ENCODE data around the gene PARPBP. TPM values are rescaled to one million over a fixed set of nuclear protein-coding genes. Genes with fewer than 3 reads are reported as not detected.
"Not testable (repeated sequence)": the region's sequence is repeated elsewhere in the genome, so short reads cannot be mapped to it uniquely, and the experiment has no call there.

Gene PARPBP
- total RNA-seq, 2 experiments from 2014 or later = 26.1 to 26.2 TPM

DNA sequence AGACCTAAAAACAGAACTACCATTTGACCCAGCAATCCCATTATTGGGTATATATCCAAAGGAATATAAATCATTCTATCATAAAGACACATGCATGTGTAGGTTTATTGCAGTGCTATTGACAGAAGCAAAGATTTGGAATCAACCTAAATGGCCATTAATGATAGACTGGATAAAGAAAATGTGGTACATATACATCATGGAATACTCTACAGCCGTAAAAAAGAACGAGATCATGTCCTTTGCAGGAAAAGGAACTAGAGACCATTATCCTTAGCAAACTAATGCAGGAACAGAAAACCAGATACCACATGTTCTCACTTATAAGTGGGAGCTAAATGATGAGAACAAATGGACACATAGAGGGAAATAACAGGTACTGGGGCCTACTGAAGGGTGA, 11.5 kb downstream of the PARPBP start:
- H3K9me3 Mint-ChIP-seq; ATAC-seq; H3K4me1 Mint-ChIP-seq (ENCODE audit: low read depth); intact Hi-C loops (cut with micrococcal nuclease); H3K27ac Mint-ChIP-seq; DNase-seq; CTCF ChIA-PET; H3K27me3 Mint-ChIP-seq; H3K4me3 Mint-ChIP-seq; POLR2A ChIA-PET: not testable (repeated sequence)
- peaks cover 38% of the 10 kb centered on the region for H3K36me3 Mint-ChIP-seq (ENCODE audit: low read depth)

GRCh38 chr12:102137619-102138018, 17.6 kb downstream of the PARPBP start:
- DNase-seq; POLR2A ChIA-PET; CTCF ChIA-PET; H3K27me3 Mint-ChIP-seq; H3K4me1 Mint-ChIP-seq (ENCODE audit: low read depth); ATAC-seq; intact Hi-C loops (cut with micrococcal nuclease); H3K27ac Mint-ChIP-seq; H3K4me3 Mint-ChIP-seq: not testable (repeated sequence)
- H3K9me3 Mint-ChIP-seq = peaks cover 11% of the 10 kb centered on the region
- H3K36me3 Mint-ChIP-seq (ENCODE audit: low read depth) = peaks cover 46% of the 10 kb centered on the region

DNA sequence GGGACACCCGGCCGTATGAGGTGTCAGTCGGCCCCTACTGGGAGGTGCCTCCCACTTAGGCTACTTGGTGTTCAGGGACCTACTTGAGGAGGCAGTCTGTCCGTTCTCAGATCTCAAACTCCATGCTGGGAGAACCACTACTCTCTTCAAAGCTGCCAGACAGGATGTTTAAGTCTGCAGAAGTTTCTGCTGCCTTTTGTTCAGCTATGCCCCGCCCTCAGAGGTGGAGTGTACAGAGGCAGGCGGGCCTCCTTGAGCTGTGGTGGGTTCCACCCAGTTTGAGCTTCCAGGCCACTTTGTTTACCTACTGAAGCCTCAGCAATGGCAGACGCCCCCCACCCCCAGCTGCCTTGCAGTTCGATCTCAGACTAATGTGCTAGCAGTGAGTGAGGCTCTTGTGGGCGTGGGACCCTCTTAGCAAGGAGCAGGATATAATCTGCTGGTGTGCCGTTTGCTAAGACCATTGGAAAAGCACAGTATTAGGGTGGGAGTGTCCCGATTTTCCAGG, 22.9 kb downstream of the PARPBP start:
- POLR2A ChIA-PET; ATAC-seq; CTCF ChIA-PET; H3K9me3 Mint-ChIP-seq; H3K4me1 Mint-ChIP-seq (ENCODE audit: low read depth); H3K4me3 Mint-ChIP-seq; intact Hi-C loops (cut with micrococcal nuclease); H3K27ac Mint-ChIP-seq; DNase-seq; H3K27me3 Mint-ChIP-seq: not testable (repeated sequence)
- peaks cover 39% of the 10 kb centered on the region for H3K36me3 Mint-ChIP-seq (ENCODE audit: low read depth)

GRCh38 chr12:102144221-102144620, 24.2 kb downstream of the PARPBP start:
- CTCF ChIA-PET = no interaction called here
- POLR2A ChIA-PET = no interaction called here

DNA sequence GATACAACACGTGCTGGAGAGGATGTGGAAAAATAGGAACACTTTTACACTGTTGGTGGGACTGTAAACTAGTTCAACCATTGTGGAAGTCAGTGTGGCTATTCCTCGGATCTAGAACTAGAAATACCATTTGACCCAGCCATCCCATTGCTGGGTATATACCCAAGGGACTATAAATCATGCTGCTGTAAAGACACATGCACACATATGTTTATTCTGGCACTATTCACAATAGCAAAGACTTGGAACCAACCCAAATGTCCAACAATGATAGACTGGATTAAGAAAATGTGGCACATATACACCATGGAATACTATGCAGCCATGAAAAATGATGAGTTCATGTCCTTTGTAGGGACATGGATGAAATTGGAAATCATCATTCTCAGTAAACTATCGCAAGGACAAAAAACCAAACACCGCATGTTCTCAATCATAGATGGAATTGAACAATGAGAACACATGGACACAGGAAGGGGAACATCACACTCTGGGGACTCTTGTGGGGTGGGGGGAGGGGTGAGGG, 27.1 kb downstream of the PARPBP start:
- ATAC-seq; intact Hi-C loops (cut with micrococcal nuclease); CTCF ChIA-PET: not testable (repeated sequence)

More at GRCh38 chr12:102144221-102144620, 24.2 kb downstream of the PARPBP start:
- Mint-ChIP-seq H3K9me3 (peaks cover 2% of the 10 kb centered on the region), H3K27ac (no peak overlapping the region), H3K36me3 (ENCODE audit: low read depth) (peaks cover 29% of the 10 kb centered on the region), H3K27me3 (no peaks in the 10 kb centered on the region), H3K4me3 (no peak overlapping the region), H3K4me1 (ENCODE audit: low read depth) (peaks cover 4% of the 10 kb centered on the region)
- intact Hi-C loops (cut with micrococcal nuclease) = no loop called here
- TF ChIP-seq, protein P1, sequence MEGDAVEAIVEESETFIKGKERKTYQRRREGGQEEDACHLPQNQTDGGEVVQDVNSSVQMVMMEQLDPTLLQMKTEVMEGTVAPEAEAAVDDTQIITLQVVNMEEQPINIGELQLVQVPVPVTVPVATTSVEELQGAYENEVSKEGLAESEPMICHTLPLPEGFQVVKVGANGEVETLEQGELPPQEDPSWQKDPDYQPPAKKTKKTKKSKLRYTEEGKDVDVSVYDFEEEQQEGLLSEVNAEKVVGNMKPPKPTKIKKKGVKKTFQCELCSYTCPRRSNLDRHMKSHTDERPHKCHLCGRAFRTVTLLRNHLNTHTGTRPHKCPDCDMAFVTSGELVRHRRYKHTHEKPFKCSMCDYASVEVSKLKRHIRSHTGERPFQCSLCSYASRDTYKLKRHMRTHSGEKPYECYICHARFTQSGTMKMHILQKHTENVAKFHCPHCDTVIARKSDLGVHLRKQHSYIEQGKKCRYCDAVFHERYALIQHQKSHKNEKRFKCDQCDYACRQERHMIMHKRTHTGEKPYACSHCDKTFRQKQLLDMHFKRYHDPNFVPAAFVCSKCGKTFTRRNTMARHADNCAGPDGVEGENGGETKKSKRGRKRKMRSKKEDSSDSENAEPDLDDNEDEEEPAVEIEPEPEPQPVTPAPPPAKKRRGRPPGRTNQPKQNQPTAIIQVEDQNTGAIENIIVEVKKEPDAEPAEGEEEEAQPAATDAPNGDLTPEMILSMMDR (IDR thresholded peaks at IDR 0.05) = no peak
- ATAC-seq = no peak
- no peak for DNase-seq

DNA sequence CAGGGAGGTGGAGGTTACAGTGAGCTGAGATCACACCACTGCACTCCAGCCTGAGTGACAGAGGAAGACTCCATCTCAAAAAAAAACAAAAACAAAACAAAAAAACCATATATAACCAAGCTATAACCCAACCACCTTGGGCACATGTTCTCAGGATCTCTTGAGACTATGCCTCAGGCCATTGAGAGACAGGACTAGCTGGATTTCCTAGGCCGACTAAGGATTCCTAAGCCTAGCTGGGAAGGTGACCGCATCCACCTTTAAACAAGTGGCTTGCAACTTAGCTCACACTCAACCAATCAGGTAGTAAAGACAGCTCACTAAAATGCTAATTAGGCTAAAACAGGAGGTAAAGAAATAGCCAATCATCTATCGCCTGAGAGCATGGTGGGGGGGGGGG, 35.2 kb downstream of the PARPBP start:
- POLR2A ChIA-PET; H3K4me3 Mint-ChIP-seq; DNase-seq; H3K36me3 Mint-ChIP-seq (ENCODE audit: low read depth); H3K9me3 Mint-ChIP-seq; H3K27ac Mint-ChIP-seq; H3K27me3 Mint-ChIP-seq; intact Hi-C loops (cut with micrococcal nuclease); ATAC-seq; H3K4me1 Mint-ChIP-seq (ENCODE audit: low read depth): not testable (repeated sequence)
- CTCF ChIA-PET = interaction anchor here (1.2 kb wide), 1 partner anchor 14 kb away, joined by 4 read pairs; no protein-coding TSS in a partner anchor

More for the DNA sequence above, 27.1 kb downstream of the PARPBP start:
- DNase-seq; H3K9me3 Mint-ChIP-seq; H3K27ac Mint-ChIP-seq; H3K4me1 Mint-ChIP-seq (ENCODE audit: low read depth); POLR2A ChIA-PET; H3K4me3 Mint-ChIP-seq; H3K36me3 Mint-ChIP-seq (ENCODE audit: low read depth); H3K27me3 Mint-ChIP-seq: not testable (repeated sequence)

DNA sequence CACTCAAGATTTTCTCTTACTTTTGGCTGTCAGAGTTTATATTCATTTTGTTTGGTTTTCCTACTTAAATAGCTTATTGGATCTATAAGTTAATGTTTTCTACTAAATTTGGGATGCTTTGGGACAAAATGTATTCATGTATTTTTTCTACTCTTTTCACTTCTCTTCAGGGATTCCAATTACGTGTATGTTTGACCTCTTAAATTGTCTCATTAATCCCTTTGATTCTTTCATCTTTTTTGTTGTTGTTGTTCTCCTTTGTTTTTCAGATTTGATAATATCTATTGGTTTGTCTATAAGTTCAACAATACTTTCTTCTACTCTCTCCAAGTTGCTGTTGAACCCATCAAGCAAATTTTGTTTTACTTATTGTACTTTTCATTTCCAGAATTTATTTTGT, 43.4 kb downstream of the PARPBP start:
- Mint-ChIP-seq H3K27ac (no peak overlapping the region), H3K4me3 (no peak overlapping the region), H3K9me3 (no peaks in the 10 kb centered on the region), H3K4me1 (ENCODE audit: low read depth) (peaks cover 11% of the 10 kb centered on the region), H3K36me3 (ENCODE audit: low read depth) (peaks cover 9% of the 10 kb centered on the region), H3K27me3 (no peaks in the 10 kb centered on the region)
- ChIA-PET CTCF (no interaction called here), POLR2A (no interaction called here)
- intact Hi-C loops (cut with micrococcal nuclease) = no loop called here
- ATAC-seq (no peak), DNase-seq (no peak)
- TF ChIP-seq, protein P1 (IDR thresholded peaks at IDR 0.05) = no peak
